GM18505 (cell line): ENCODE data around the gene LIPC.

Experiments used
- ATAC-seq: cut with Tn5 transposase; IDR thresholded peaks from one replicate; pipeline ENCODE4 v1.9.1; 2021; ENCODE audit not compliant: unreplicated experiment
- POLR2A ChIP-seq: IDR thresholded peaks from 4 replicates; pipeline ENCODE4 v1.6.1; 2011; ENCODE audit warnings: borderline replicate concordance; ENCODE audit not compliant: insufficient read depth, insufficient read length; ENCODE audit errors: extremely low read depth

LIPC gene

GRCh38 chr15:58472821-58473581, 41.2 kb downstream of the LIPC start:
- TF ChIP-seq POLR2A = no peak
- no peak for ATAC-seq

GRCh38 chr15:58473724-58474123, 41.9 kb downstream of the LIPC start:
- no peak for ATAC-seq
- TF ChIP-seq POLR2A = peak; percentile 39

DNA sequence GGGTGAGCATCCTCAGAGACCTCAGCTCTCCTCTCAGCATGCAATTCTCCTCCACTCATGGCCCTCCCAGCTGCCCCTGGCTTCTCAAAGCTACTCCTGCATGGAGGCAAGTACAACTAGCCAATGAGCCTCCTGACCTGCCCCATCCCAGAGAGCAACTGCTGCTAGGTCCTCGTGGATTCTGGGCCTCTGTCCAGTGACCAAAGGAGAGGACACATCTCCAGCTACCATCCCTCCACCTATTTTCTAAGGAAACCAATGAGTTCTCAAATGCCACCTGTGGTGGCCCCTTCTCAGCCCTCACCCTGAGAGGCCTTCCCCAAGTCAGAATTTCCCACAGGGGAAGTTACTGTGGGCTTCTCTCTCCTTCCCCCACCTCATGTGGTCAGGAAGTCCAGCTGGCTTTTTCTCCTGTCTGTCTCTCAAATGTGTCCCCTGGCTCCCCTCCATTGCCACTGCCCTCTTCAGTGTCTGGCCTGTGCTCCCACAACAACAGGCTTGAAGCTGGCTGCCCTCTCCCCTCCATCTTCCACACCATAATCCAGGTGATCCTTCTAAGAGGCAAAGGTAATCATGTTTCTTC, 43.0 kb downstream of the LIPC start:
- no peak for TF ChIP-seq POLR2A
- ATAC-seq = no peak

DNA sequence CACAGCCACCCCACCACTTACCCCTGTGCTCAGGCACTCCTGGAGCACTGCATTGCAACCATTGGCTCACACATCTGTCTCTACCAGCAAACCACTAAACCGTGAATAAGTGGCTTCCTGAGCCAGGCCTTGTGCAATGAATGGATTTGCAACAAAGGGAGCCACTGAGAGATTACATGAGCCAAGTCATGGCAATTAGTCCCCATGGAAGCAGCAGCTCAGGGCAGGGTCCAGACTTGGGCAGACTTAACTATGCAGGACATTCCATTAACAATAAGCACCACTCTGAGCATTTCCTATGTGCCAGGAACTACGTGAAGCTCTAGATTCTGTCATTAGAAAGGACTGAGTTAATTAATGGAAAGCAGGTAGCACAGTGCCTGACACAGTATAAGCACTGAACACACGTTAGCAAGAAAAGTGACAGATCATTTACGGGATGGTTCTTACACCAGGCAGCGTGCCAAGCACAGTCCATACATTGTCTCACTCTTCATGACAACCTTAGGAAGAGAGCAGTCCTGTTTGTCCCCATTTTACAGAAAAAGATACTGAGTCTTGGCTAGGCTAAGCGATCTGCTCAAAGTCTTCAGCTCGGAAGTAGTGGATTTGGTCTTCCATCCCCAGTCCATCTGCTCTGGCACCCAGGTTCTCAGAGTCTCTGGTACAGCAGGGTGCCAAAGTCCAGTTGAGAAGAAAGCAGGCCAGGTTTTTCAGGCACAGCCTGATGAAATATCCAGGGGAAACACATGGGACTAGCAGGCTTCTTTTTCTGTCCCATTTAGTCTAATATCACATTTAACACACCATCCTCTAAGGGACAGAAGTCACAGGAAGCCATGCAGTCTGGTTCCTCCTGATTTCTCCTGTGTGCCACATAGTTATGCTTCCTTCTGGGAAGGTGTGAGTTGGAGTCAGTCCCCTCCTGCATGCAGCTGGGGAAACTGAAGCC, 44.1 kb downstream of the LIPC start:
- ATAC-seq = no peak
- TF ChIP-seq POLR2A = no peak

DNA sequence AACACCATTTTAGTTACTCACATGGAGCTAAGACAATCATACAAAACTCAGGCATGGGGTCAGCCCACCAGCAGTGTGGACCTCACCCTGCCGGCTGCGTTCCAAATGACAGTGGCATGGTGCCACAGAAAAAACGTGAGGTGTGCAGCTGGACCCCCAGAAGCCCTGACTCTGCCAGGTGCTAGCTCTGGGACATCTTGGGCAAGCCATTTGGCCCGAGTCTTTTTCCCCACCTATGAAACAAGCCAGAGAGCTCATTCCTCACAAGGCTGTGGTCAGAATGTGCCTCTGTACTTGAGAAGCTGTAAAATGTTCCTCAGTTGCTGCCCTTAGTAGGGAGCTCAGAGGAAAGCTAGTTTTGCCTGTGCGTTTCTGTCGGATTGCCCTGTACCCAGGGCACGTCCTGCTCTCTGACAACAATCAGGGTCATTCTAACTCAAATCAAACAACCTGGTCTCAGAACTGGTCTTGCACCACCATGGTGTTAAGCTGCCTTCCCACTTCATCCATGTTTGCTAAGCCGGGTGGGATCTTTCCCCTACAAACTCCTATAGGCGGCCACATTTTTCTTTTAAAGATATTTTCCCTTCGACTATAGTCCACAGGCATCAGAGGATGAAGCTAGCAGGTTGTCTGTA, 44.9 kb downstream of the LIPC start:
- no peak for TF ChIP-seq POLR2A
- no peak for ATAC-seq

DNA sequence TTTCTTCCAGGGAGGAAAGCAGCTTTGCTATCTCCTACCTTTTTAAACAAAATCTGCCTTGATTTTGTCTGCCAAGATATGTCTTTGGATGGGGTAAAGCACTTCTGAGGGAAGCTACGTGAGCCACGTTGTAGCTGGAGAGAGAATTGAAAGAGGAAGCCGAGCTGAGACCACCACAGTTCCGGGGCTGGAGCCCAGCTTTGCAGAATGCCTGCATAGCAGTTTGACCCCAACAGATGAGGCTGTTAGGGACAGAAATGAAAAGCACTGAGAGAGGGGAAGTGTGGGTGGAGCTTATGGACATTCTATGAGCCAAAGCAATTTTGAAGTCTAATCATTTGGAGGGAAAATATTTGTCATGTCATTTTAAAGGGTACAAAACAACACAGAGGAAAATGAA, 45.4 kb downstream of the LIPC start:
- no peak for ATAC-seq
- no peak for TF ChIP-seq POLR2A

GRCh38 chr15:58478035-58478434, 46.2 kb downstream of the LIPC start:
- TF ChIP-seq POLR2A = no peak
- no peak for ATAC-seq

DNA sequence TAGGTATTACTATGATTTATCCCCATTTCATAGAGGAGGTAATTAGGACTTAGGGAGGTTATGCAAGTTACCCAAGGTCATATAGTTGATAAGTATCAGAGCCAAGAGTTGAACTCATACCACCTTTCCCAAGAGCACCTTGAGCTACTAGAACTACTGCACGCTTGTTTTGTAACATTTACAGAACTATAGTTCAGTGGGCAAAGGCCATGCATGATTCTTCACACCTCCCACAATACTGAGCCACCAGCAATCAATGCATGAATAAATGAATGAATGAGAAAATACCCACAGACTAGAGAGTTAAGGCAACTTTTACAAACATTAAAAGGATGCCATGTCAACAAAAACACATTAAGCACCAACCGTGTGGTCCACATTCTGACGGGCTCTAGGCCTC, 46.8 kb downstream of the LIPC start:
- ATAC-seq = no peak
- no peak for TF ChIP-seq POLR2A

DNA sequence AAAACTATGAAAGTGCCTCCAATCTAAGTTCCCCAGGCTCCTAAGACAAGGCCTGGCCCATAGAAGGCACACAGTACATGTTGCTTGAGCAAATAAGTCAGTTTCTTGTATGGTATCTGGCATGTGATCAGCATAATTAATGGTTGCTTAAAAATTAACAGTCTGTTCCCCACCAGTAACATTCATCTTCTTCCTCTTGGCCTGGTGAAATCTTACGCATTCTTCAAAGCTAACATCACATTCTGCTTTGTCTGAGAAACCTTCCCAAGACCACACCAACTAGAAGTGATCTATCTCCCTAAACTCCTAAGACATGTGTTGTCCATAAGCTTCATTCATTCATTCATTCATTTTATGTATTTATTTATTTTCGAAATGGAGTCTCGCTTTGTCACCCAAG, 48.1 kb downstream of the LIPC start:
- TF ChIP-seq POLR2A = no peak
- no peak for ATAC-seq

- TF ChIP-seq POLR2A = no peak
Observed at GRCh38 chr15:58483376-58483775, 51.6 kb downstream of the LIPC start.

GRCh38 chr15:58484791-58485600, 53.2 kb downstream of the LIPC start:
- ATAC-seq = no peak
- no peak for TF ChIP-seq POLR2A

More at GRCh38 chr15:58483376-58483775, 51.6 kb downstream of the LIPC start:
- no peak for ATAC-seq

- TF ChIP-seq POLR2A = no peak
- ATAC-seq = no peak
Observed at GRCh38 chr15:58486062-58486461, 54.3 kb downstream of the LIPC start.
